SW480 (cell line): ENCODE measurements around the gene NR4A3.
A peak's percentile ranks its signal among the peaks of the same experiment; 100 is the strongest.

Experiments used
- DNase-seq: peaks from one replicate; pipeline ENCODE4 v3.0.0-alpha.2; 2016; ENCODE audit warnings: low spot score

NR4A3 gene

DNA sequence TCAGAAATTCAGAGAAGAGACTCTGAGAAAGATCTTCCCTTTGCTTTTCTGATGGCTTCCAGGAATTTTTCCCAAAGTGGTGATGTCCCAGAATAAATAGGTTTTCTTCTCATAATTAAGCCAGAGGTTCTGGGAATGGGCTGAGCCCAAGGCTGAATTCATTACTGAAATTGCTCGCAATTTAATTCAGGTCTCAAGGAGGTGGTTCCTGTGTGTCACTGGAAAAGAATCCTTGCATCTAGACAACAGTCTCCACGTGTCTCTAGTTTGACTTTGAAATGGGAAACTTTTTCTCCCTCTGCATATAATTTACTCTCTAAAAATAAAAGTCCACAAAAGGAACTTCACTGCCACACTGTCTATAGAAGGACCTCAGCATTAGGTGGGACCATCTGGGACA lies 57.0 kb downstream of the NR4A3 start:
- no peak for DNase-seq

DNA sequence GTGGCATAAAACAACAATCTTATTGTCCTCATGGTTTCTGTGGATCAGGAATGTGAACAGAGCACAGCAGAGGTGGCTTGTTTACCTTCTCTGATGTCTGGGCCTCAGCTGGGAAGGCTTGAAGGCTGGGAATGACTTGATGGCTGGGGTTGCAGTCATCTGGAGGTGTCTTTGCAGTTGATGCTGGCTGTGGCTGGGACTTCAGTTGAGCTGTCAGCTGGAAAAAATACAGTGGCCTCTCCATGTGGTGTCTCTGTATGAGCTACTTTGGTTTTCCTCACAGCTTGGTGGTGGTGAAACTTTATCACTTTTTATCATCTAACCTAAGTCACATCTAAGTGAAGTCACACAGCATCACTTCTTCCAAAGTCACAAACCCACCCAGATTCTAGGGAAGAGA lies 60.1 kb downstream of the NR4A3 start:
- DNase-seq: no peak

- DNase-seq: no peak
Observed at GRCh38 chr9:99885747-99886146, 64.1 kb downstream of the NR4A3 start.

GRCh38 chr9:99889120-99889519 lies 67.4 kb downstream of the NR4A3 start:
- DNase-seq: no peak

- DNase-seq: no peak
Observed at GRCh38 chr9:99894826-99895225, 73.1 kb downstream of the NR4A3 start.

GRCh38 chr9:99895510-99895909 lies 73.8 kb downstream of the NR4A3 start:
- no peak for DNase-seq

- DNase-seq: no peak
Observed at GRCh38 chr9:99896119-99896518, 74.4 kb downstream of the NR4A3 start.

GRCh38 chr9:99903393-99903792 lies 81.7 kb downstream of the NR4A3 start:
- no peak for DNase-seq

DNA sequence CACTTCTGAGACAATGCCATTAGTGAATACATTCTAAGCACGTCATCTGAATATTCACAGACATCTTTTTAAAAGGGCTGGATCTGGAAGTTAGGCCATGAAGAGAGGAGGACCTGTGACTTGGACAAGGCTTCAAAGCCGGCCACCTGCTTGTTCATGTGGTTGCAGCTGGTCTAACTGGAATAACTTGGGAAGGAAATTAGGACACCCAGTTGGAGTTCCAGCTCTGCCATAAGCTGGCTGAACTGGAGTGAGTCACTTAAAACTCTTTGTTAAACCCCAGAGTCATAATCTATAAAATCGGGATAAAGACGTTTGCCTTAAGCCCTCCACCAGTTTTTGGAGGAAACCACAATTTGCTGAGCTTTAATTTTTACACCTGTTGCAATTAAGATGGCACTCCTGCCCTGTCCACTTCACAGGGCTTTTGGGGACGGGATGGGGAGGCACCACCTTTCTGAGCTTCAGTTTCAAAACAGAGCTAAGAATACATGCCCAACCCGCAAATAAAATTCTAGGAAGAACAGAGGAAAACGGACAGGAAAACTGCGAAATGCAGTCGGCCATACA lies 84.2 kb downstream of the NR4A3 start:
- DNase-seq: peak; percentile 50

DNA sequence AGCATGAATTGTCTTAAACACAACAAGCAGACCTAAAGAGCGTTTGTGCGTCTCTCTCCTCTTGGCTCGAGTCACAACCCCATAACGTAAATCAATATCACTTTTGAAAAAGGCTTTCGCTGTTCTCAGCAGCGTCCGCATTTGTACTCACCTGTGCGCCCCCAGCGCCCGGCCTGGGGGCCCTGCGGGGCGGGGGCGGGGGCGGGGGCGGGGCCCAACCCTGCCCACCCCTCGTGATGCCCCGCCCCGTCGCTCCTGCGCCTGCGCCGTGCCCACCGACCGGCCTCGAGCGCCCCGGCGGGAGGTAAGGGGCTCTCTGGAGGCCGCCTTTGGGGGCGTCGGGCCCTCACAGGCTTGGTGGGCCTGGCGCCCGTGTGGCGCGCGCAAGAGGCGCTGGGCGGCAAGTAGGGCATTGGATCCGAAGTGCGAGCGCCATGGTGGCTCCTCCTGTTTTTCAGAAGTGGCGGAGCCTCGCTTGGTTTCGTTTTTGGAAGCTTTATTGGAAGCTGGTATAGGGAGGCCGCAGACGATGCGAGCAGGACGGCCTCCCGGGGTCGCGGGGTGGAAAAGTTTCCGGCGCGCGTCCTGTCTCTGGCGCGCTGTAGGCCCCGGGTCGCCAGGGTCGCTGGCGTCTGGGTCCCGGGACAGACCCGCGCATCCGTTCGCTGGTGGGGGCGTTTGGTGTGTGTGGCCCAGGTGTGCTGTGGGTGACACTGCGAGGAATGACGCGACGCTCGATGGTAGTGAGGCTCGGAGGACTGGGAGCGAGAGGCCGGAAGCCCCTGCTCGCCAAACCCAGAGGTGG lies 84.9 kb downstream of the NR4A3 start, which contains the start of gene STX17:
Gene STX17, plus strand, starts transcription at position 252 of the 805 bp plus-strand sequence. CDS start 8,586 bp downstream, outside the sequence.
- DNase-seq: peak; percentile 82

- DNase-seq: no peak
Observed at GRCh38 chr9:99907208-99907532, 85.5 kb downstream of the NR4A3 start.

DNA sequence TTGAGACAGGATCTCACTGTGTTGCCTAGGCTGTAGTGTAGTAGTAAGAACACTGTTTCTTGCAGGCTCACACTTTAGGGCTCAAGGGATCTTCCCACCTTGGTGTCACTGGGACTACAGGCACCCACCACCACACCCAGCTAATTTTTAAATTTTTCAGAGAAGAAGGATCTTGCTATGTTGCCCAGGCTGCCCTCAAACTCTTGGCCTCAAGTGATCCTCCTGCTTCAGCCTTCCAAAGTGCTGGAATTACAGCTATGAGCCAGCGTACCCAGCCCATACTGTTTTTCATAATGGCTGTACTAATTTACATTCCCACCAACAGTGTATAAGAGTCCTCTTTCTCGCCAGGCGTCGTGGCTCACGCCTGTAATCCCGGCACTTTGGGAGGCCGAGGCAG lies 89.9 kb downstream of the NR4A3 start:
- no peak for DNase-seq
